HG03439 (cell line): ENCODE measurements around the gene CMSS1.

ENCODE experiments used
- ATAC-seq: cut with Tn5 transposase; IDR thresholded peaks from one replicate; pipeline ENCODE4 v1.9.1; 2021; ENCODE audit warnings: mild to moderate bottlenecking, moderate library complexity; ENCODE audit not compliant: unreplicated experiment

The CMSS1 gene

DNA sequence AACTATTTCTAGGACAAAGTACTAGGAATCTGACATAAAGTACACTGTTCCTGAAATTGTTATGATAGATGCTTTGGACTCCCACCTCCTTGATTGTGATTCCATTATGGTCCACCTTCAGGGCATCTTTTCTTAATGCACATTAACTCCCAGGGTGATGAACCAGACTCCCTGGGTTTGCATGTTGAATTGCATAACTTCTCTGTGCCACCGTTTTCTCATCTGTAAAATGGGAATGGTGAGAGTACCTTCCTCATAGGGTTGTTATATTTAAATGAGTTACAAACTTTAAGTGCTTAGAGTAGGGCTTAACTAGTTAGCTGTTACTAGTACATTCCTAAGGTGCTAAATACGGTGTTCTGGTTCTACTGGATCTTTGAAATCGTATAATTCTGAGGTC is 81.9 kb downstream of the CMSS1 start:
- no peak for ATAC-seq

DNA sequence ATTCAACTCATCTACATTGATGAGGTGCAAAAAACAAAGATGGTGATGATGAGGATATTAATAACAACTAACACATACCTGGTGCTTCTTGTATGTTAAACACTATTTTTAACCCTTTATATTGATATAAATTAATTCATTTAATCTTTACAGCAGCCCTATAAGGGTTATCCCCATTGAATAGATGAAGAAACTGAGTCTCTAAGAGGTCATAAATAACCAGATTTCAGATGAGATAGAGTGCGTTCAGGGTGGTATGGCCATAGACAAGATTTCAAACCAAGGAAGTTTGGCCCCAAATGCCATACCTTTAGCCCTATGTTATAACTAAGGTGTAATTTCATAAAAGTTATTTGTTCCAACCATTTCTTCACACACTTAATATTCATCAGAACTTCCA is 82.6 kb downstream of the CMSS1 start:
- ATAC-seq: no peak

DNA sequence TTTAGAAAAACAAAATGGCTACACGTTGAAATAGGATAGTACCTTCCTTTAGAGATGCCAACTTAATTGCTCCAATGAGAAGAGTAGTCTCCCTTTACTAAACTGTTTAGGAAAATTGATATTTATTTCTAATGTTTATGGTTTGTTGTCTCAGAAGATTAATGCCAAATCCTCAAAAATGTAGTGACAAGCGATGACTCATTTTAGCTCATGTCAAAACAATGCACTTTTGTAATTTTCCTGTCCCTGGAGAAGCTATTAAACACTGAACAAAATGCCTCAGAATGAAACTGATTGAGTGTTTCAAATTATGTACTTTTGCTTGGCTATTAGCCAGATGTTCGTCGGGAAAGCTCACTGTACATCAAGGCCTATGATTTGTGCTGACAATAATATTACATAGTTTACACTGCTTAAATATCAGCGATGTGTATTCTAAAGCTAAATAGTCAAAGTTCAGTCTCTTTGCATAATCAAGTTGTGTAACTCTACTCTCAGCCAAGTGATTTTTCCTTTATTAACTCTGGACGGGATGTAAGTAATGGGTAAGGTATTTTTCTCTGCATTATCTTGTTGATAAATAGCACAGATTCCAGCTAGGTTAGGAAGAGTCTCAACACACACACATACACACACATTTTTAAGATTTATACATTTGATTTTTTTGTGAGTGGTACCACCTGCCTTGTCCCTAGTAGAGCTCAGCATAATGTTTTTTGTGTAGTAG is 83.7 kb downstream of the CMSS1 start:
- ATAC-seq: no peak

- no peak for ATAC-seq
These were observed 84.4 kb downstream of the CMSS1 start for GRCh38 chr3:99902091-99902490.

GRCh38 chr3:99903869-99904268 is 86.2 kb downstream of the CMSS1 start:
- ATAC-seq: no peak

- ATAC-seq: no peak
These were observed 90.4 kb downstream of the CMSS1 start for GRCh38 chr3:99907959-99908544.

DNA sequence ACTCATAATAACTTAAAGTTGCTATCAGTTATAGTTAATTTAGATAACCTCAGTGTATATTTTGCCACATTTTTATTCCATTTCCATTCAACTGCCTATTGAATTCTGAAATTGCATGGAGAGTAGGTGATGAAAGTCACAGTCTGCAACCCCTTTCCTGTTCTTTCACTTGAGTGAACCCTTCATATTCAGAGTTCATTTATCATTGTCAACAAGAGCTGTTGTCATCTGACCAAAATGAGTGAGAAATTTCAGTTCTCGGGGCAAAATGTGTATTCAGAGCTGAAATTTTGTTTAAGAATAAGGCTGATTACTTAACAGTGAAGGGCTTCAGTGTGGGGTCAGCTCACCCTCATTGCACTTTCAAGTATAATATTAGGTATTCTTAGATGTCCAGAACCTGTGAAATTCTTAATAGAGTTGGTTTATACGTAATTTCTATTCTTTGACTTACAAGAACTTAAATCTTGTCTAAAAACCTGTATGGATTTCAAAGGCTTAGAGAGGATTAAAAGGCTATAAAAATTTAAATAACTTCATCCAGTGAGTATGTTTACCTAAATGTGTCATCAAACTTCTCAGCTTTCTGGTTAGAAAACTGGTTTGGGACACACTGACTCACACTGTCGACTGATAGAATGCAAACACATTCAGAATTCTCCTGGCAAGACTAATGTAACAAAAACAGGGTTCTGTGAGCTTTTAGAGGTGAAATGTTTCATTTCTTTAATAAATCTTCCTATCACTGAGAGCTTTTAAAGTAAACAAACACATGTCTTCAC is 92.2 kb downstream of the CMSS1 start:
- no peak for ATAC-seq

- ATAC-seq: no peak
These were observed 93.2 kb downstream of the CMSS1 start for GRCh38 chr3:99910752-99911290.

GRCh38 chr3:99911433-99911832 is 93.8 kb downstream of the CMSS1 start:
- ATAC-seq: no peak

- ATAC-seq: no peak
These were observed 98.3 kb downstream of the CMSS1 start for GRCh38 chr3:99915906-99916432.

GRCh38 chr3:99918715-99919114 is 101.1 kb downstream of the CMSS1 start:
- ATAC-seq: no peak

DNA sequence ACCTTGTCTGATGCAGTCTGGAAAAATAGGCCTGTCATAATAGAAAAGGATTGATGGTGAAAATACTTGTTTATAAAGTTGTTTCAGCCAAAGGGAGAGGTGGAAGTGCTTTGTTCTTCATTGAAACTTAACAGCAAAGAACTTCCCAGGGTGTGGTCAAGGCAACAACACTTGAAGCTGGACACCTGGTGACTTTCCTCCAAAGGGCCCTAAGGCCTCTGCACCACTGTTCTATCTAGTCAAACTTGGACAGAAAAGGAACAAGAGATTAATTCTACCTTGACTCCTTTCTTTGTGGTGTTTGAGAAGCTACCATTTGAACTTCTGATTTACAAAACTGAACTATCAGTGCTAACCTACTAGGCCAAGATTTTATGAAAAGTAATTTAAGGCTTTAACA is 102.0 kb downstream of the CMSS1 start:
- no peak for ATAC-seq

DNA sequence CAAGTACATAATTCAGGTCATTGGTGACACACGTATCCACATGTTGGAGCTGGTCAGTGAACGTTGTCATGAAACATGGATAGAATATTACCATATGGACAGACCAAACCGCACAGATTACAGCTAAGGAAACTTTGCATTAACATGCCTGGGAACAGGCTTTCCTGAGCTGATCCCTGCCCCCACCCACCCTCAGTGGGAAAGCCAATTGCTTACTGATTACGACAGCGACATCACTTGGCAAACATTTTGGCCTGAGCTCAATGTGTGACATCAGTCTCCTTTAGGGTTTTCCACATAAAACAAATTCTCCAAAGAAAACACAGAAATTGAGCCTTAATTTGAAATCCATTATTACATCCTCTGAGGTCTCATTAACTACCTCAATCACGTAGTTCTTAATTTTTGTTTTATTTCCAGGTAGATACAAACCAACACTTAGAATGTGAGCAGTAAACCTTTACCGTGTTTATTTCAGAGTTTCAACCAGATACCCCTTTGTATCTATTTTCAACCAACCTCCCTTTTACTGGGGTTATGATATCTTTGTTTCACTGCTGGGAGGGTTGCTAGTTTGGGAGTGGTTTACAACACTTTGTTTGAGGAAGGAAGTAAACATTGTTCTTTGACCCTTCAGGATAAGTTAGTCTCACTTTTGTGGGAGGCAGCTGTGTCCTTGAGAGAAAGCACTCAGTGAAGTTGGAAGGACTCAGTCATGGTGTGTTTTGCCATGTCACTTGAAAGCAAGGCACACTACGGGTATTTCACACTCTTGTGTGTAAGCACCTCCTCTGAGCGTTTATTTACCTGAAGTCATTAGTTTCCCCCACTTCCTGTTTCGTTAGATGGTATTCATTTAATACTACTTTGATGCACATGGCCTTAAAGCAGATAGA is 103.1 kb downstream of the CMSS1 start:
- ATAC-seq: no peak

- no peak for ATAC-seq
These were observed 103.7 kb downstream of the CMSS1 start for GRCh38 chr3:99921377-99921695.

- no peak for ATAC-seq
These were observed 104.3 kb downstream of the CMSS1 start for GRCh38 chr3:99921986-99922385.

GRCh38 chr3:99923873-99924272 is 106.2 kb downstream of the CMSS1 start:
- ATAC-seq: no peak

GRCh38 chr3:99925584-99926230 is 108.0 kb downstream of the CMSS1 start:
- ATAC-seq: no peak

DNA sequence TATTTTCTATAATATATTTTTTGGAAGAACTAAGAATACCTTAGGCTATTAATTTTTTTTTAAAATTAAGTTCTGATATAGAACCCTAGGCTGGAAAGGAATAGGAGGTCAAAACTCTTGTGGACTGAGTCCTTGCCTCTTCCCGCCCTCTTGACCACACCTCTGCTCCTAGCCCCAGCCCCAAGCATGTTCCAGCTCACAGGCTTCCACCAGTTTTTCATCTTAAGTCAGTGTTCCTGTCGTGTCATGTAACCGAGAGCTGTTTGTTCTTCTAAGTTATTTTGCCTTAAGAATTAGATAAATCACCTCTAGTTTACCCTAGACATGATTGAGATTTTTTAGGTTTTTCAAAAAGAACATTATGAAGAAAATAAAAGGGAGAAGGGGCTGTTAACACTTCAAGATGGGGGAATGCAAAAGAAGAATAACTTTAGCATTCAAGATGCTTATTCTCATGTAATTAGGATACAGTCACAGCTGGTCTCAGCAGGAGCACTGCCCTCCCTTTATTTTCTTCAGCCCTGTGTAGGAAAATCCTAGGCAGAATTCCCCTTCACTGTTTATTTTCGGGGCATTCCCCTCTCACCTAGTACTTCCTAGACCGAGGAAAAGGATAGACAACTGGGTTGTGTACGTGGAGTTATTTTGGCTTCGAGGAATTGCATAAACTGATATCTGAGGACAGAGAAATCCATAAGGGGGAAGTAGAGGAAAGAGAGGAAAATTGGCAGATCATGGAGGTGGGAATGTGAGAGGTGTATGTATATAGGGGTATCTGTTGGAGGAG is 110.2 kb downstream of the CMSS1 start:
- no peak for ATAC-seq
